Measurements from ENCODE around the gene FTL.

- no peak for TF ChIP-seq CTCF (IDR thresholded peaks at IDR 0.05)
- TF ChIP-seq EZH2 (IDR thresholded peaks at IDR 0.05), result no peak
- no peak for TF ChIP-seq EZH2phosphoT487 (IDR thresholded peaks at IDR 0.05)
Measured at GRCh38 chr19:48928164-48929025, 36.7 kb upstream of the FTL start.

Data from neural progenitor cell (in vitro differentiated cells).